Transverse colon (tissue), 4 donors: ENCODE data around the gene SPRN. TPM values are rescaled to one million over a fixed set of nuclear protein-coding genes. Genes with fewer than 3 reads are reported as not detected.
"Not testable (repeated sequence)": the region's sequence is repeated elsewhere in the genome, so short reads cannot be mapped to it uniquely, and the experiment has no call there.

Experiments used
- DNase-seq: peaks from one replicate; pipeline ENCODE4 v3.0.0-alpha.2; 2019
- H3K27ac ChIP-seq, 4 donors: fragments of 200-600 bp; sonication (generic); 2 replicates each; pipeline ENCODE4 v1.5.1; 2016 to 2018; ENCODE audit warnings: inconsistent platforms in 4 of 4
- H3K27me3 ChIP-seq: fragments of 200-600 bp; sonication (generic); 2 replicates; pipeline ENCODE4 v1.5.1; 2017; ENCODE audit warnings: inconsistent platforms
- H3K36me3 ChIP-seq, 4 donors: fragments of 200-600 bp; sonication (generic); 2 replicates each; pipeline ENCODE4 v1.5.1; 2017 to 2019; ENCODE audit warnings: inconsistent platforms in 4 of 4
- H3K4me1 ChIP-seq, 4 donors: fragments of 200-600 bp; sonication (generic); 2 replicates each; pipeline ENCODE4 v1.5.1; 2017 to 2020; ENCODE audit warnings: inconsistent platforms in 4 of 4
- H3K4me3 ChIP-seq, 4 donors: fragments of 200-600 bp; sonication (generic); 1 replicate in 1 of 4; 2 replicates in 3 of 4; pipeline versions ENCODE4 v1.5.1 to v1.6.1; 2017 to 2019; ENCODE audit warnings: inconsistent platforms in 4 of 4
- H3K9me3 ChIP-seq, 2 donors: fragments of 200-600 bp; sonication (generic); 2 replicates each; pipeline ENCODE4 v1.5.1; 2017 to 2019; ENCODE audit warnings: inconsistent platforms in 2 of 2
- CTCF ChIP-seq, 5 experiments: fragments of 200-600 bp in 3 of 5; fragments of 450-650 bp in 2 of 5; sonication (generic) in 3 of 5; IDR thresholded peaks; 1 replicate in 2 of 5; 2 replicates in 3 of 5; pipeline ENCODE4 v1.5.1; 2016 to 2017; ENCODE audit warnings: antibody characterized with exemption in 5 of 5, inconsistent platforms in 3 of 5, mild to moderate bottlenecking in 2 of 5, moderate library complexity in 1 of 5
- EP300 ChIP-seq: sonication (generic); formaldehyde crosslinking; IDR thresholded peaks from one replicate; pipeline ENCODE4 v1.6.1; 2017; ENCODE audit warnings: antibody characterized with exemption, low read depth
- POLR2A ChIP-seq: fragments of 450-650 bp; IDR thresholded peaks from one replicate; pipeline ENCODE4 v1.6.1; 2016; ENCODE audit warnings: antibody characterized with exemption, mild to moderate bottlenecking, moderate library complexity
- POLR2AphosphoS5 ChIP-seq, 3 donors: sonication (generic); formaldehyde crosslinking; IDR thresholded peaks; one replicate each; pipeline ENCODE4 v1.6.1; 2016; ENCODE audit warnings: antibody characterized with exemption in 3 of 3
- WGBS, 2 donors: methylation state at CpG; one replicate each; pipeline ENCODE4 v1.1.5; 2018; ENCODE audit warnings: low coverage in 1 of 2; 5-methylcytosine and 5-hydroxymethylcytosine counted together
- in situ Hi-C, 4 donors: fragments of 200-750 bp; cut with MboI; loops; one replicate each; pipeline versions ENCODE4 v1.15.0 to v1.15.1; 2017; ENCODE audit warnings: low sequenced_read_pairs in 3 of 4, low pct_ligation_motif_present in 1 of 4, low pct_unique_long_range_greater_than_20kb in 1 of 4
- intact Hi-C: fragments of 100-400 bp; cut with DNase I; formaldehyde crosslinking; loops from one replicate; pipeline ENCODE4 v1.15.1; 2023; ENCODE audit warnings: low total_unique reads
- total RNA-seq, 4 donors: library from RNA; depleted of rRNA; stranded (reverse); fragments of >200 nt; gene quantifications; one replicate each; pipeline ENCODE4 v1.1.0, GENCODE V29; 2016

The SPRN gene
- total RNA-seq, 4 donors from 2014 or later: not detected

GRCh38 chr10:133390597-133391248, 33.7 kb downstream of the SPRN start:
- DNase-seq: no peak
- Histone ChIP-seq H3K4me1 (peaks cover 5 to 16% (median 8%) of the 10 kb centered on the region in 4 donors), H3K4me3 (no peak overlapping the region), H3K27ac (peak overlapping the region; percentile 30 to 83 (median 72)), H3K27me3 (no peaks in the 10 kb centered on the region), H3K36me3 (no peaks in the 10 kb centered on the region), H3K9me3 (no peaks in the 10 kb centered on the region)
- intact Hi-C loops (no loop called here), in situ Hi-C loops (no loop called here)
- WGBS, 2 donors: 74 to 77% methylated on average over 6 to 19 of the region's 19 CpGs
- no peak for TF ChIP-seq CTCF (IDR thresholded peaks at IDR 0.05)
- no peak for TF ChIP-seq EP300
- TF ChIP-seq POLR2A: no peak
- TF ChIP-seq POLR2AphosphoS5 (IDR thresholded peaks at IDR 0.05): no peak

- H3K4me3 ChIP-seq: peak overlapping the region in 2 of 4 donors; percentile 15 to 27
- no peaks in the 10 kb centered on the region for H3K9me3 ChIP-seq
- peak; percentile 57 for DNase-seq
- in situ Hi-C loops (loop anchor here in 1 of 4 donors (10.0 kb wide), 1 partner anchor 74 kb away; no protein-coding TSS in a partner anchor), intact Hi-C loops (no loop called here)
- 59 to 73% methylated on average over 16 to 39 of the region's 39 CpGs for WGBS, 2 donors
- no peaks in the 10 kb centered on the region for H3K27me3 ChIP-seq
- peak overlapping the region; percentile 59 to 83 (median 72) for H3K27ac ChIP-seq
- H3K4me1 ChIP-seq: peaks cover 0 to 6% (median 0%) of the 10 kb centered on the region in 4 donors
- H3K36me3 ChIP-seq: no peaks in the 10 kb centered on the region
- TF ChIP-seq POLR2A (no peak), CTCF (IDR thresholded peaks at IDR 0.05) (no peak), EP300 (no peak), POLR2AphosphoS5 (IDR thresholded peaks at IDR 0.05) (no peak)
Observed at GRCh38 chr10:133388973-133389818, 35.2 kb downstream of the SPRN start.

- intact Hi-C loops (no loop called here), in situ Hi-C loops (loop anchor here in 1 of 4 donors (10.0 kb wide), 1 partner anchor 74 kb away; no protein-coding TSS in a partner anchor)
- WGBS, 2 donors: 77 to 93% methylated on average over 7 to 17 of the region's 17 CpGs
- TF ChIP-seq CTCF (IDR thresholded peaks at IDR 0.05) (no peak), POLR2A (no peak), EP300 (no peak), POLR2AphosphoS5 (IDR thresholded peaks at IDR 0.05) (no peak)
- DNase-seq: no peak
- H3K27ac ChIP-seq: peak overlapping the region; percentile 59 to 83 (median 72)
- H3K27me3 ChIP-seq: no peaks in the 10 kb centered on the region
- no peaks in the 10 kb centered on the region for H3K36me3 ChIP-seq
- peaks cover 0 to 3% (median 0%) of the 10 kb centered on the region in 4 donors for H3K4me1 ChIP-seq
- no peak overlapping the region for H3K4me3 ChIP-seq
- no peaks in the 10 kb centered on the region for H3K9me3 ChIP-seq
Observed at GRCh38 chr10:133388236-133388972, 36.0 kb downstream of the SPRN start.

- WGBS, 2 donors: 93 to 94% methylated on average over 3 to 4 of the region's 4 CpGs
- H3K27me3 ChIP-seq, H3K4me3 ChIP-seq, H3K27ac ChIP-seq, intact Hi-C loops, DNase-seq, H3K4me1 ChIP-seq, H3K36me3 ChIP-seq, H3K9me3 ChIP-seq: not testable (repeated sequence)
- in situ Hi-C loops: loop anchor here in 1 of 4 donors (10.0 kb wide), 1 partner anchor 72 kb away; no protein-coding TSS in a partner anchor
Observed at GRCh38 chr10:133386951-133387350, 37.5 kb downstream of the SPRN start.
